Heart left ventricle (tissue), 16 donors: ENCODE results near the gene HPF1. TPM values are rescaled to one million over a fixed set of nuclear protein-coding genes. Genes with fewer than 3 reads are reported as not detected.
A peak's percentile ranks its signal among the peaks of the same experiment; 100 is the strongest.

Experiments
- ATAC-seq, 4 donors: fragments of 200-7000 bp; cut with Tn5 transposase; one replicate each; pipeline ENCODE4 v1.9.1; 2020 to 2022; ENCODE audit warnings: moderate library complexity in 4 of 4, mild to moderate bottlenecking in 3 of 4, moderate number of reproducible peaks in 1 of 4
- DNase-seq, 5 donors: peaks; one replicate each; pipeline ENCODE4 v3.0.0-alpha.2; 2020
- H3K27ac ChIP-seq, 12 donors: fragments of 200-600 bp; sonication (generic) in 4 of 12; one replicate each; pipeline versions ENCODE4 v1.5.0 to v1.8.0; 2016 to 2022; ENCODE audit warnings: mild to moderate bottlenecking in 2 of 12
- H3K27me3 ChIP-seq, 9 donors: fragments of 200-600 bp; sonication (generic) in 2 of 9; one replicate each; pipeline versions ENCODE4 v1.5.1 to v1.8.0; 2016 to 2022; ENCODE audit warnings: mild to moderate bottlenecking in 3 of 9
- H3K36me3 ChIP-seq, 9 donors: fragments of 200-600 bp; sonication (generic) in 2 of 9; one replicate each; pipeline versions ENCODE4 v1.5.0 to v1.8.0; 2018 to 2022; ENCODE audit warnings: mild to moderate bottlenecking in 2 of 9
- H3K4me1 ChIP-seq, 12 donors: fragments of 200-600 bp; sonication (generic) in 4 of 12; one replicate each; pipeline versions ENCODE4 v1.5.0 to v1.8.0; 2016 to 2022; ENCODE audit warnings: mild to moderate bottlenecking in 3 of 12
- H3K4me3 ChIP-seq, 12 donors: fragments of 200-600 bp; sonication (generic) in 4 of 12; one replicate each; pipeline versions ENCODE4 v1.5.0 to v1.8.0; 2017 to 2022; ENCODE audit warnings: mild to moderate bottlenecking in 9 of 12, moderate library complexity in 4 of 12
- H3K9me3 ChIP-seq, 12 donors: fragments of 200-600 bp; sonication (generic) in 4 of 12; one replicate each; pipeline versions ENCODE4 v1.5.0 to v1.8.0; 2016 to 2022; ENCODE audit warnings: mild to moderate bottlenecking in 1 of 12
- POLR2A ChIP-seq, 2 donors: fragments of 450-650 bp; IDR thresholded peaks; one replicate each; pipeline ENCODE4 v1.6.1; 2017; ENCODE audit warnings: antibody characterized with exemption in 2 of 2, mild to moderate bottlenecking in 2 of 2, moderate library complexity in 2 of 2
- WGBS, 4 donors: extraction: QIAGEN DNeasy Blood & Tissue Kit in 2 of 4; methylation state at CpG; one replicate each; pipeline versions ENCODE4 v1.1.5 to v1.1.7; 2013 to 2018; 5-methylcytosine and 5-hydroxymethylcytosine counted together
- intact Hi-C, 10 donors: fragments of 100-400 bp; cut with DNase I; formaldehyde crosslinking; loops; one replicate each; pipeline versions ENCODE4 v1.11.1 to v1.14.2; 2022
- polyA plus RNA-seq, 2 donors: library from polyadenylated mRNA; stranded (reverse); fragments of 200-250 nt; gene quantifications; one replicate each; pipeline ENCODE4 v1.2.3, GENCODE V29; 2013
- total RNA-seq, 9 donors: library from RNA; depleted of rRNA in 2 of 9; stranded (reverse); fragments of >200 nt in 2 of 9; fragmentation: NEBNext Ultra II Directional in 3 of 9; extraction: Animal tissue kit (Norgen Biotek cat#: 25700) in 3 of 9; gene quantifications; one replicate each; pipeline versions ENCODE4 v1.1.0 to v1.2.4, GENCODE V29; 2016 to 2023
- TF ChIP-seq, protein P1 (sequence below), 12 donors: fragments of 200-600 bp; sonication (generic) in 4 of 12; IDR thresholded peaks; one replicate each; pipeline versions ENCODE4 v1.5.0 to v1.8.0; 2018 to 2022; ENCODE audit warnings: antibody characterized with exemption in 12 of 12, mild to moderate bottlenecking in 5 of 12
- donor health status: ischemic (EF 13 %, LVEDD 7.1; RV severe dilation, severe dysfunction).
- donor health status: healthy with polysubstance abuse.
- donor health status: DM: no; HTN: yes; CAD: no.
- donor health status: DM: no; HTN: no; CAD: no.
- donor health status: ischemic (EF 25% LVEDD 6.9; RV normal size, moderate dysfunction).
- donor health status: ischemic (EF 25% LVEDD 5.7; RV mildly dilated, moderate dysfunction).
- donor health status: healthy.
- donor health status: DM: yes; HTN: yes; CAD: no.
- donor health status: ischemic (EF 35%, LVEDD 5.7; RV mildly dilated, moderate dysfunction).
- donor health status: nonischemic (EF 11% LVEDD 7.7; RV severe dilation, severe dysfunction).
- donor health status: DM: yes; HTN: yes; CAD: no.
- donor health status: PGD.
- donor health status: ischemic (EF 29% LVEDD 5.4; RV normal size, mild dysfunction).
- donor health status: nonischemic (EF 23%, LVEDD 6.1; RV moderate dilation, normal function).

The HPF1 gene
- total and polyA plus RNA-seq, 11 donors, result 15.7 to 38.3 (median 20.5) TPM

DNA sequence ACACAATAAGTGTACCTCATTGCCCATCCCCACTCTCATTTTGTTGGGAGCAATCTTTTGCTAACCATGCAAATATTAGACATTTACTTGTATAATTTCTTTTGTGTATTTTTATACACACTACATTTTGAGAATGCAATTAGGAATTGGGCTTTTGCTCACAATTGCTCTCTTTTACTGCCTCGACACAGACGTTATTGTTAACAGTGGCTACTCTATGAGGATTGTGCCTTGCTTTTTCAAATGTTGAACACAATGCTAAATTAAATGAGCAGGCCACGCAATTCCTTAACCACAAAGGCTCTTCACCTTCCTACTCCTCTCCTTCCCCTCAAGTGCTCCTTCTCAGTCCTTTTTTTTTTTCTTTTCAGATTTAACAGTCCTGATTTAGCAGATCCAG lies 42.8 kb upstream of the HPF1 start:
- H3K4me3 ChIP-seq, result no peak overlapping the region
- no peaks in the 10 kb centered on the region for H3K36me3 ChIP-seq
- no peaks in the 10 kb centered on the region for H3K4me1 ChIP-seq
- intact Hi-C loops, result loop anchor here in 1 of 10 donors (10.0 kb wide), 1 partner anchor 186 kb away; the partner anchor contains the start of gene NEK1
- no peak for DNase-seq
- no peak for ATAC-seq
- TF ChIP-seq, protein P1, sequence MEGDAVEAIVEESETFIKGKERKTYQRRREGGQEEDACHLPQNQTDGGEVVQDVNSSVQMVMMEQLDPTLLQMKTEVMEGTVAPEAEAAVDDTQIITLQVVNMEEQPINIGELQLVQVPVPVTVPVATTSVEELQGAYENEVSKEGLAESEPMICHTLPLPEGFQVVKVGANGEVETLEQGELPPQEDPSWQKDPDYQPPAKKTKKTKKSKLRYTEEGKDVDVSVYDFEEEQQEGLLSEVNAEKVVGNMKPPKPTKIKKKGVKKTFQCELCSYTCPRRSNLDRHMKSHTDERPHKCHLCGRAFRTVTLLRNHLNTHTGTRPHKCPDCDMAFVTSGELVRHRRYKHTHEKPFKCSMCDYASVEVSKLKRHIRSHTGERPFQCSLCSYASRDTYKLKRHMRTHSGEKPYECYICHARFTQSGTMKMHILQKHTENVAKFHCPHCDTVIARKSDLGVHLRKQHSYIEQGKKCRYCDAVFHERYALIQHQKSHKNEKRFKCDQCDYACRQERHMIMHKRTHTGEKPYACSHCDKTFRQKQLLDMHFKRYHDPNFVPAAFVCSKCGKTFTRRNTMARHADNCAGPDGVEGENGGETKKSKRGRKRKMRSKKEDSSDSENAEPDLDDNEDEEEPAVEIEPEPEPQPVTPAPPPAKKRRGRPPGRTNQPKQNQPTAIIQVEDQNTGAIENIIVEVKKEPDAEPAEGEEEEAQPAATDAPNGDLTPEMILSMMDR (IDR thresholded peaks at IDR 0.05), result no peak
- TF ChIP-seq POLR2A (IDR thresholded peaks at IDR 0.05), result no peak
- no peak overlapping the region for H3K27ac ChIP-seq
- 90 to 93% (median 92%) methylated on average over 3 of the region's 3 CpGs for WGBS, 4 donors
- no peaks in the 10 kb centered on the region for H3K27me3 ChIP-seq
- peaks cover 0 to 1% (median 0%) of the 10 kb centered on the region in 12 donors for H3K9me3 ChIP-seq

- H3K27ac ChIP-seq, result no peak overlapping the region
- intact Hi-C loops, result no loop called here
Observed at GRCh38 chr4:169799260-169799659, 41.5 kb upstream of the HPF1 start.

GRCh38 chr4:169795585-169795984 lies 37.8 kb upstream of the HPF1 start:
- intact Hi-C loops, result no loop called here
- DNase-seq (no peak), ATAC-seq (no peak)
- Histone ChIP-seq H3K4me3 (no peak overlapping the region), H3K27me3 (peaks cover 0 to 12% (median 0%) of the 10 kb centered on the region in 9 donors), H3K4me1 (peaks cover 0 to 8% (median 0%) of the 10 kb centered on the region in 12 donors), H3K36me3 (no peaks in the 10 kb centered on the region), H3K27ac (no peak overlapping the region), H3K9me3 (no peaks in the 10 kb centered on the region)
- TF ChIP-seq, protein P1 (IDR thresholded peaks at IDR 0.05), result no peak
- no peak for TF ChIP-seq POLR2A (IDR thresholded peaks at IDR 0.05)
- 52 to 59% (median 54%) methylated on average over 4 of the region's 4 CpGs for WGBS, 4 donors

More at GRCh38 chr4:169799260-169799659, 41.5 kb upstream of the HPF1 start:
- no peaks in the 10 kb centered on the region for H3K4me1 ChIP-seq
- WGBS, 4 donors, result 61 to 73% (median 70%) methylated on average over 4 of the region's 4 CpGs
- H3K4me3 ChIP-seq, result no peak overlapping the region
- ATAC-seq (no peak), DNase-seq (no peak)
- no peaks in the 10 kb centered on the region for H3K27me3 ChIP-seq
- no peaks in the 10 kb centered on the region for H3K9me3 ChIP-seq
- no peaks in the 10 kb centered on the region for H3K36me3 ChIP-seq
- TF ChIP-seq POLR2A (IDR thresholded peaks at IDR 0.05), result no peak
- TF ChIP-seq, protein P1 (IDR thresholded peaks at IDR 0.05), result no peak

- TF ChIP-seq, protein P1 (IDR thresholded peaks at IDR 0.05), result peak in 11 of 12 donors; percentile 30 to 63 (median 47)
- no peak for TF ChIP-seq POLR2A (IDR thresholded peaks at IDR 0.05)
- DNase-seq (peak in 3 of 5 donors; percentile 20 to 29 (median 22)), ATAC-seq (peak in 3 of 4 donors; percentile 61 to 71 (median 69))
- no peaks in the 10 kb centered on the region for H3K9me3 ChIP-seq
- peaks cover 0 to 8% (median 0%) of the 10 kb centered on the region in 12 donors for H3K4me1 ChIP-seq
- H3K27ac ChIP-seq, result no peak overlapping the region
- no peaks in the 10 kb centered on the region for H3K36me3 ChIP-seq
- peaks cover 0 to 41% (median 10%) of the 10 kb centered on the region in 9 donors for H3K27me3 ChIP-seq
- WGBS, 4 donors, result 5 to 9% (median 6%) methylated on average over 28 to 29 of the region's 29 CpGs
- intact Hi-C loops, result no loop called here
- H3K4me3 ChIP-seq, result peak overlapping the region in 10 of 12 donors; percentile 9 to 41 (median 23)
Observed at GRCh38 chr4:169791527-169792156, 33.9 kb upstream of the HPF1 start.
